K562 (cell line): ENCODE data around the gene ZBTB20. TPM values are rescaled to one million over a fixed set of nuclear protein-coding genes. Genes with fewer than 3 reads are reported as not detected.

Source experiments
- ATAC-seq: fragments of 200-7000 bp; cut with Tn5 transposase; 3 replicates; pipeline ENCODE4 v1.9.1; 2020; ENCODE audit warnings: moderate library complexity
- BruUV-seq: library from RNA; stranded (reverse); fragments of 400-500 nt; replicated peaks from 2 replicates; lab custom pipeline; 2021; lab: Mats Ljungman, UMichigan
- CTCF ChIA-PET: fragments of 300-600 bp; formaldehyde crosslinking; extraction: SDS; loops from one replicate; lab custom pipeline; 2021; ENCODE audit warnings: low intra/inter-chr PET ratio; lab: Yijun Ruan, JAX
- POLR2A ChIA-PET: fragments of 300-600, 350-650 bp; sonication (Branson Sonifier 250); formaldehyde crosslinking; extraction: SDS; loops from one replicate; lab custom pipeline; 2021; ENCODE audit warnings: antibody characterized with exemption, inconsistent platforms; lab: Yijun Ruan, JAX
- DNase-seq, 4 experiments: peaks; one replicate each; pipeline versions ENCODE4 v3.0.0 to v3.0.0-alpha.2; 2011 to 2018; ENCODE audit warnings: low spot score in 3 of 4, mixed read lengths in 3 of 4; ENCODE audit errors: extremely low read depth in 1 of 4
- FAIRE-seq: peaks from 2 replicates; lab custom pipeline; 2011; peaks lifted over from hg19 to GRCh38; lab: Jason Lieb, UNC
- H2AFZ ChIP-seq: 2 replicates; pipeline ENCODE4 v1.6.0; 2011; ENCODE audit warnings: low read depth, low read length, control low read depth, inconsistent platforms
- H3K27ac ChIP-seq: fragments of 200-600 bp; 3 replicates; pipeline ENCODE4 v1.8.0; 2011; ENCODE audit warnings: low read depth, mild to moderate bottlenecking, control low read depth, inconsistent platforms, low read length, moderate library complexity, mixed read lengths; ENCODE audit errors: extremely low read depth
- H3K27me3 ChIP-seq, 2 experiments: fragments of 300-600 bp in 1 of 2; 2 replicates in 1 of 2; 3 replicates in 1 of 2; pipeline versions ENCODE4 v1.6.0 to v1.8.0; 2011; ENCODE audit warnings: inconsistent platforms in 2 of 2, low read length in 2 of 2, mild to moderate bottlenecking in 1 of 2, mixed read lengths in 1 of 2, moderate library complexity in 1 of 2; ENCODE audit not compliant: control insufficient read depth in 2 of 2, insufficient read depth in 2 of 2
- H3K36me3 ChIP-seq: fragments of 300-600 bp; 3 replicates; pipeline ENCODE4 v1.8.0; 2011; ENCODE audit warnings: mild to moderate bottlenecking, low read length, inconsistent platforms; ENCODE audit not compliant: control insufficient read depth, insufficient read depth
- H3K4me1 ChIP-seq, 2 experiments: fragments of 200-600 bp in 1 of 2; replicated peaks in 1 of 2; 2 replicates in 1 of 2; 3 replicates in 1 of 2; pipeline versions ENCODE4 v1.5.1 to v1.8.0; 2011; ENCODE audit warnings: inconsistent platforms in 2 of 2, low read length in 2 of 2, mild to moderate bottlenecking in 1 of 2, mixed read lengths in 1 of 2, moderate library complexity in 1 of 2; ENCODE audit not compliant: control insufficient read depth in 2 of 2, insufficient read depth in 2 of 2
- H3K4me2 ChIP-seq: 2 replicates; pipeline ENCODE4 v1.6.1; 2011; ENCODE audit warnings: low read length, control low read depth, inconsistent platforms, mixed read lengths; ENCODE audit not compliant: insufficient read depth
- H3K4me3 ChIP-seq: fragments of 200-600 bp; sonication (generic), shearing (Covaris generic); 2 replicates; pipeline ENCODE4 v1.5.1; 2016; ENCODE audit warnings: control low read depth, inconsistent platforms
- H3K79me2 ChIP-seq: fragments of 200-600 bp; 3 replicates; pipeline ENCODE4 v1.8.0; 2011; ENCODE audit warnings: low read length, inconsistent platforms; ENCODE audit not compliant: control insufficient read depth, insufficient read depth
- H3K9ac ChIP-seq, 2 experiments: 2 replicates each; pipeline versions ENCODE4 v1.6.0 to v1.6.1; 2011; ENCODE audit warnings: low read depth in 2 of 2, low read length in 2 of 2, control low read depth in 1 of 2, inconsistent platforms in 1 of 2, mild to moderate bottlenecking in 1 of 2, mixed read lengths in 1 of 2; ENCODE audit not compliant: insufficient read depth in 1 of 2
- H3K9me1 ChIP-seq: one replicate; pipeline ENCODE4 v1.6.0; 2011; ENCODE audit warnings: inconsistent platforms, mild to moderate bottlenecking, low read length, moderate library complexity; ENCODE audit not compliant: control insufficient read depth, insufficient read depth
- H3K9me3 ChIP-seq: replicated peaks from 2 replicates; pipeline ENCODE4 v1.5.1; 2011; ENCODE audit warnings: low read depth, low read length, inconsistent platforms; ENCODE audit not compliant: control insufficient read depth, insufficient read depth
- H4K20me1 ChIP-seq: replicated peaks from 2 replicates; pipeline ENCODE4 v1.6.1; 2011; ENCODE audit warnings: low read length, inconsistent platforms, mixed read lengths; ENCODE audit not compliant: control insufficient read depth, insufficient read depth
- BCOR ChIP-seq: fragments of 450-650 bp; IDR thresholded peaks from 2 replicates; pipeline ENCODE4 v1.6.1; 2016
- CBX3 ChIP-seq, 2 experiments: IDR thresholded peaks; 1 replicate in 1 of 2; 2 replicates in 1 of 2; pipeline ENCODE4 v1.6.1; 2012; ENCODE audit warnings: inconsistent platforms in 2 of 2, low read length in 2 of 2, borderline replicate concordance in 1 of 2, control low read depth in 1 of 2
- ELF1 ChIP-seq: fragments of 200-800 bp; sonication (Bioruptor generic); IDR thresholded peaks from 2 replicates; pipeline ENCODE4 v1.6.1; 2016; ENCODE audit warnings: missing genetic modification characterization, missing compliant biosample characterization
- FIP1L1 ChIP-seq: fragments of 200-400 bp; formaldehyde crosslinking; IDR thresholded peaks from 2 replicates; pipeline ENCODE4 v1.6.1; 2018; ENCODE audit warnings: mild to moderate bottlenecking, low read depth, low read length; ENCODE audit not compliant: poor library complexity, severe bottlenecking
- KLF13 ChIP-seq: fragments of 450-650 bp; IDR thresholded peaks from 2 replicates; pipeline ENCODE4 v1.6.1; 2016; ENCODE audit warnings: missing genetic modification characterization, low read depth, mild to moderate bottlenecking, missing compliant biosample characterization, moderate library complexity, borderline replicate concordance
- MED1 ChIP-seq: sonication (generic); formaldehyde crosslinking; IDR thresholded peaks from 2 replicates; pipeline ENCODE4 v1.8.1; 2023; ENCODE audit warnings: missing genetic modification reagents, borderline replicate concordance
- PHF20 ChIP-seq: fragments of 450-650 bp; IDR thresholded peaks from 2 replicates; pipeline ENCODE4 v1.6.1; 2018; ENCODE audit not compliant: partially characterized antibody
- PTBP1 ChIP-seq: fragments of 200-400 bp; formaldehyde crosslinking; IDR thresholded peaks from 2 replicates; pipeline ENCODE4 v1.6.1; 2017; ENCODE audit warnings: low read depth, low read length
- RBM22 ChIP-seq: fragments of 200-400 bp; formaldehyde crosslinking; IDR thresholded peaks from 2 replicates; pipeline ENCODE4 v1.6.1; 2018; ENCODE audit warnings: low read length, low read depth; ENCODE audit not compliant: poor library complexity, severe bottlenecking
- SMARCA5 ChIP-seq: fragments of 450-650 bp; IDR thresholded peaks from 2 replicates; pipeline ENCODE4 v1.6.1; 2016
- ZNF140 ChIP-seq: fragments of 250-450 bp; sonication (Bioruptor Pico); IDR thresholded peaks from 2 replicates; pipeline ENCODE4 v1.8.0; 2021; ENCODE audit warnings: moderate library complexity, mild to moderate bottlenecking, inconsistent platforms
- WGBS: fragments of 100-300 bp; shearing (Covaris generic); methylation state at CpG from one replicate; pipeline ENCODE4 v1.1.6; 2016; ENCODE audit warnings: low coverage, mixed read lengths; ENCODE audit not compliant: insufficient coverage; ENCODE audit errors: missing lambda C conversion rate; 5-methylcytosine and 5-hydroxymethylcytosine counted together
- in situ Hi-C: fragments of 300-500 bp; cut with MboI; formaldehyde crosslinking; loops from 4 replicates; pipeline ENCODE4 v1.15.0; 2018; ENCODE audit warnings: inconsistent platforms, mixed read lengths
- intact Hi-C: fragments of 100-400 bp; cut with micrococcal nuclease; formaldehyde crosslinking; loops from 2 replicates; pipeline ENCODE4 v1.14.2; 2022
- polyA plus RNA-seq, 8 experiments: library from polyadenylated mRNA; depleted of rRNA in 4 of 8; stranded (reverse) in 5 of 8; unstranded in 3 of 8; fragments of >200 nt; fragmentation: Nextera tagmentation in 2 of 8; fragmentation: Illumina TruSeq in 1 of 8; extraction: Ambion mirVana in 2 of 8; extraction: Trizol in 1 of 8; gene quantifications; 2 replicates each; pipeline versions ENCODE4 v1.2.1 to v1.2.3, GENCODE V29; 2011 to 2014; ENCODE audit warnings: inconsistent platforms in 1 of 8, missing spikeins in 1 of 8
- total RNA-seq, 7 experiments: library from RNA; depleted of rRNA in 6 of 7; stranded (reverse); fragments of >200 nt in 6 of 7; fragmentation: Illumina TruSeq in 2 of 7; extraction: Trizol in 2 of 7; gene quantifications; 2 replicates each; pipeline versions ENCODE4 v1.2.1 to v1.2.3, GENCODE V29; 2011 to 2021; ENCODE audit warnings: low replicate concordance in 1 of 7
- TF ChIP-seq, protein P1 (sequence below): sonication (generic); formaldehyde crosslinking; IDR thresholded peaks from 2 replicates; pipeline ENCODE4 v1.8.1; 2023; ENCODE audit warnings: mild to moderate bottlenecking, missing genetic modification reagents
- TF ChIP-seq, protein P2 (sequence below): sonication (generic); formaldehyde crosslinking; IDR thresholded peaks from 2 replicates; pipeline ENCODE4 v1.8.0; 2022; ENCODE audit warnings: mild to moderate bottlenecking, missing genetic modification reagents
- TF ChIP-seq, protein P3 (sequence below), 2 experiments: IDR thresholded peaks in 1 of 2; conservative IDR thresholded peaks in 1 of 2; 2 replicates each; pipeline ENCODE4 v1.6.1; 2016; ENCODE audit warnings: low read depth in 2 of 2, mild to moderate bottlenecking in 1 of 2, missing compliant biosample characterization in 1 of 2, missing genetic modification characterization in 1 of 2, moderate library complexity in 1 of 2

The ZBTB20 gene
- total and polyA plus RNA-seq, 9 of the 15 experiments (the other 6 are each of a cell fraction or from before 2014, with no cell fraction given): 0.17 to 1.7 (median 0.45) TPM

DNA sequence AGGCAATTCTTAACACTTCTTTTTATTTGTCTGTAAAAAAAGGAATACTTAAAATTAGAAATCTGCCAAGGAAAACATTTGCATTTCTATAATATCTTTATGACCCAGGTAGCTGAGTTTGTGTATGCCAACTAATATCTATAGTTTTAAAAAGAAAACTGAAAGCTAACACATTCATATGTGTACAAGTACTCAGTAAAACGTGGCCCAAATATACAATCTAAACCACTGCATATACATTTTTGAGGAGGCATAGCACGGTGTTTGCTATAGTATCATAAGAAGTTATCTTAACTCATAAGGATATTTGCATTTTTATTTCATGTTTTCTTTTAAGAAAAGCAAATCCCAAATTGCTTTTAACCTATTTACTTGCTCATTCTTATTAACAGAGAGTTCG, 172.7 kb downstream of the ZBTB20 start:
- no peak for ATAC-seq
- no TSS peak for BruUV-seq
- Histone ChIP-seq H3K4me1 (no peaks in the 10 kb centered on the region), H3K9me3 (no peaks in the 10 kb centered on the region)
- no peak for TF ChIP-seq CBX3 (IDR thresholded peaks at IDR 0.05; ENCODE audit: borderline replicate concordance in 1 of 2, low read length in 2 of 2)
- no peak for TF ChIP-seq FIP1L1
- TF ChIP-seq PTBP1: no peak
- TF ChIP-seq BCOR: no peak
- no peak for TF ChIP-seq SMARCA5
- no peak for TF ChIP-seq PHF20
- TF ChIP-seq, protein P1, sequence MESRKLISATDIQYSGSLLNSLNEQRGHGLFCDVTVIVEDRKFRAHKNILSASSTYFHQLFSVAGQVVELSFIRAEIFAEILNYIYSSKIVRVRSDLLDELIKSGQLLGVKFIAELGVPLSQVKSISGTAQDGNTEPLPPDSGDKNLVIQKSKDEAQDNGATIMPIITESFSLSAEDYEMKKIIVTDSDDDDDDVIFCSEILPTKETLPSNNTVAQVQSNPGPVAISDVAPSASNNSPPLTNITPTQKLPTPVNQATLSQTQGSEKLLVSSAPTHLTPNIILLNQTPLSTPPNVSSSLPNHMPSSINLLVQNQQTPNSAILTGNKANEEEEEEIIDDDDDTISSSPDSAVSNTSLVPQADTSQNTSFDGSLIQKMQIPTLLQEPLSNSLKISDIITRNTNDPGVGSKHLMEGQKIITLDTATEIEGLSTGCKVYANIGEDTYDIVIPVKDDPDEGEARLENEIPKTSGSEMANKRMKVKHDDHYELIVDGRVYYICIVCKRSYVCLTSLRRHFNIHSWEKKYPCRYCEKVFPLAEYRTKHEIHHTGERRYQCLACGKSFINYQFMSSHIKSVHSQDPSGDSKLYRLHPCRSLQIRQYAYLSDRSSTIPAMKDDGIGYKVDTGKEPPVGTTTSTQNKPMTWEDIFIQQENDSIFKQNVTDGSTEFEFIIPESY (CRISPR knock-in tag): no peak
- TF ChIP-seq ELF1 (tag): no peak
- TF ChIP-seq MED1 (CRISPR knock-in tag): no peak
- TF ChIP-seq ZNF140 (CRISPR knock-in tag): no peak
- no peak for TF ChIP-seq KLF13 (tag)
- TF ChIP-seq, protein P2, sequence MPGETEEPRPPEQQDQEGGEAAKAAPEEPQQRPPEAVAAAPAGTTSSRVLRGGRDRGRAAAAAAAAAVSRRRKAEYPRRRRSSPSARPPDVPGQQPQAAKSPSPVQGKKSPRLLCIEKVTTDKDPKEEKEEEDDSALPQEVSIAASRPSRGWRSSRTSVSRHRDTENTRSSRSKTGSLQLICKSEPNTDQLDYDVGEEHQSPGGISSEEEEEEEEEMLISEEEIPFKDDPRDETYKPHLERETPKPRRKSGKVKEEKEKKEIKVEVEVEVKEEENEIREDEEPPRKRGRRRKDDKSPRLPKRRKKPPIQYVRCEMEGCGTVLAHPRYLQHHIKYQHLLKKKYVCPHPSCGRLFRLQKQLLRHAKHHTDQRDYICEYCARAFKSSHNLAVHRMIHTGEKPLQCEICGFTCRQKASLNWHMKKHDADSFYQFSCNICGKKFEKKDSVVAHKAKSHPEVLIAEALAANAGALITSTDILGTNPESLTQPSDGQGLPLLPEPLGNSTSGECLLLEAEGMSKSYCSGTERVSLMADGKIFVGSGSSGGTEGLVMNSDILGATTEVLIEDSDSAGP: no peak
- TF ChIP-seq, protein P3, sequence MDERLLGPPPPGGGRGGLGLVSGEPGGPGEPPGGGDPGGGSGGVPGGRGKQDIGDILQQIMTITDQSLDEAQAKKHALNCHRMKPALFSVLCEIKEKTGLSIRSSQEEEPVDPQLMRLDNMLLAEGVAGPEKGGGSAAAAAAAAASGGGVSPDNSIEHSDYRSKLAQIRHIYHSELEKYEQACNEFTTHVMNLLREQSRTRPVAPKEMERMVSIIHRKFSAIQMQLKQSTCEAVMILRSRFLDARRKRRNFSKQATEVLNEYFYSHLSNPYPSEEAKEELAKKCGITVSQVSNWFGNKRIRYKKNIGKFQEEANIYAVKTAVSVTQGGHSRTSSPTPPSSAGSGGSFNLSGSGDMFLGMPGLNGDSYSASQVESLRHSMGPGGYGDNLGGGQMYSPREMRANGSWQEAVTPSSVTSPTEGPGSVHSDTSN (CRISPR knock-in tag; IDR thresholded peaks at IDR 0.05; ENCODE audit: low read depth): no peak
- TF ChIP-seq, protein P3 (tag; conservative IDR thresholded peaks at IDR 0.05; ENCODE audit: low read depth): no peak
- TF ChIP-seq RBM22: no peak
- TF ChIP-seq, all 486 proteins: peak for 0
- ChIA-PET POLR2A (no interaction called here), CTCF (no interaction called here)
- Histone ChIP-seq H3K4me2 (no peak overlapping the region), H3K27ac (no peak overlapping the region), H3K9me1 (no peaks in the 10 kb centered on the region), H2AFZ (no peak overlapping the region), H3K79me2 (no peaks in the 10 kb centered on the region), H3K27me3 (no peaks in the 10 kb centered on the region), H4K20me1 (no peaks in the 10 kb centered on the region), H3K36me3 (no peaks in the 10 kb centered on the region), H3K9ac (no peak overlapping the region), H3K4me3 (no peak overlapping the region)
- FAIRE-seq: no peak
- in situ Hi-C loops: no loop called here
- WGBS: 8% methylated on average over 3 of the region's 3 CpGs
- intact Hi-C loops: no loop called here
- DNase-seq: no peak
